H1 (cell line): Measurements from ENCODE around the gene NRL. TPM values are rescaled to one million over a fixed set of nuclear protein-coding genes. Genes with fewer than 3 reads are reported as not detected.

ENCODE experiments used
- ASH2L ChIP-seq: fragments of 200-600, 300-600 bp; sonication (generic); IDR thresholded peaks from one replicate; pipeline ENCODE4 v1.7.1; 2017; ENCODE audit warnings: low read length
- CHD1 ChIP-seq: IDR thresholded peaks from 2 replicates; pipeline ENCODE4 v1.6.1; 2012; ENCODE audit warnings: low read depth, low read length, improper control_type of control experiment
- CHD2 ChIP-seq: IDR thresholded peaks from 2 replicates; pipeline ENCODE4 v1.6.1; 2012; ENCODE audit warnings: low read length, improper control_type of control experiment
- EZH2 ChIP-seq: fragments of 200-600 bp; sonication (generic); IDR thresholded peaks from 2 replicates; pipeline ENCODE4 v1.7.1; 2012; ENCODE audit warnings: low read depth, mild to moderate bottlenecking, moderate library complexity, low read length, inconsistent platforms; ENCODE audit not compliant: severe bottlenecking
- GABPA ChIP-seq: IDR thresholded peaks from 2 replicates; pipeline ENCODE4 v1.6.1; 2011; ENCODE audit warnings: mild to moderate bottlenecking, low read length, moderate library complexity, borderline replicate concordance; ENCODE audit not compliant: insufficient read depth
- GTF2F1 ChIP-seq: IDR thresholded peaks from 2 replicates; pipeline ENCODE4 v1.6.1; 2012; ENCODE audit warnings: low read depth, low read length, improper control_type of control experiment, borderline replicate concordance
- HDAC6 ChIP-seq: IDR thresholded peaks from one replicate; pipeline ENCODE4 v1.7.1; 2012; ENCODE audit warnings: low read depth, mild to moderate bottlenecking, inconsistent platforms, low read length, moderate library complexity
- NANOG ChIP-seq: IDR thresholded peaks from 2 replicates; pipeline ENCODE4 v1.6.1; 2011; ENCODE audit warnings: low read length, low read depth, mild to moderate bottlenecking, inconsistent platforms; ENCODE audit not compliant: insufficient read depth, poor library complexity, severe bottlenecking
- RAD21 ChIP-seq, 2 experiments: IDR thresholded peaks in 1 of 2; conservative IDR thresholded peaks in 1 of 2; 2 replicates each; pipeline ENCODE4 v1.6.1; 2011; ENCODE audit warnings: low read depth in 2 of 2, low read length in 2 of 2, improper control_type of control experiment in 1 of 2, inconsistent platforms in 1 of 2, mild to moderate bottlenecking in 1 of 2, moderate library complexity in 1 of 2
- RNF2 ChIP-seq: fragments of 200-900, 300-1000 bp; sonication (generic); IDR thresholded peaks from 2 replicates; pipeline ENCODE4 v1.7.1; 2016; ENCODE audit warnings: borderline replicate concordance, low read depth, mild to moderate bottlenecking, antibody characterized with exemption, low read length; ENCODE audit not compliant: poor library complexity, severe bottlenecking; ENCODE audit errors: missing control alignments
- RXRA ChIP-seq: IDR thresholded peaks from 2 replicates; pipeline ENCODE4 v1.6.1; 2011; ENCODE audit warnings: low read depth, mild to moderate bottlenecking, low read length, moderate library complexity; ENCODE audit not compliant: insufficient read depth
- SP1 ChIP-seq: IDR thresholded peaks from 2 replicates; pipeline ENCODE4 v1.6.1; 2011; ENCODE audit warnings: low read depth, low read length
- SP2 ChIP-seq: IDR thresholded peaks from 2 replicates; pipeline ENCODE4 v1.6.1; 2012; ENCODE audit warnings: mild to moderate bottlenecking, low read length, inconsistent platforms
- SRF ChIP-seq: IDR thresholded peaks from 2 replicates; pipeline ENCODE4 v1.6.1; 2011; ENCODE audit warnings: mild to moderate bottlenecking, low read depth, low read length, moderate library complexity
- TAF1 ChIP-seq: IDR thresholded peaks from 2 replicates; pipeline ENCODE4 v1.6.1; 2011; ENCODE audit warnings: mild to moderate bottlenecking, low read depth, low read length
- TAF7 ChIP-seq: optimal IDR thresholded peaks from 2 replicates; pipeline ENCODE3; 2011; ENCODE audit warnings: low read depth, mild to moderate bottlenecking, inconsistent platforms, low read length, moderate library complexity, borderline replicate concordance
- TEAD4 ChIP-seq: IDR thresholded peaks from 2 replicates; pipeline ENCODE4 v1.6.1; 2012; ENCODE audit warnings: low read depth, low read length, inconsistent platforms, mixed read lengths
- polyA plus RNA-seq, 7 experiments: library from polyadenylated mRNA; depleted of rRNA in 3 of 7; stranded (reverse) in 5 of 7; unstranded in 2 of 7; fragments of >200 nt in 5 of 7; fragments of 200-250 nt in 2 of 7; gene quantifications; 1 replicate in 5 of 7; 2 replicates in 1 of 7; 4 replicates in 1 of 7; pipeline versions ENCODE4 v1.2.1 to v1.2.3, GENCODE V29; 2011 to 2013; ENCODE audit warnings: missing spikeins in 2 of 7, mixed read lengths in 2 of 7
- total RNA-seq: library from RNA; stranded (reverse); fragmentation: NEBNext Ultra II Directional; extraction: Animal tissue kit (Norgen Biotek cat#: 25700); gene quantifications from 2 replicates; pipeline ENCODE4 v1.2.1, GENCODE V29; 2021
- TF ChIP-seq, protein P1 (sequence below): IDR thresholded peaks from 2 replicates; pipeline ENCODE4 v1.6.1; 2011; ENCODE audit warnings: low read length, improper control_type of control experiment
- TF ChIP-seq, protein P2 (sequence below): IDR thresholded peaks from 2 replicates; pipeline ENCODE4 v1.6.1; 2012; ENCODE audit warnings: low read length, inconsistent platforms
- TF ChIP-seq, protein P3 (sequence below): IDR thresholded peaks from 2 replicates; pipeline ENCODE4 v1.6.1; 2011; ENCODE audit warnings: low read depth, mild to moderate bottlenecking, low read length; ENCODE audit not compliant: insufficient read depth

The NRL gene
- total and polyA plus RNA-seq, 2 of the 8 experiments (the other 6 are each of a cell fraction or from before 2014, with no cell fraction given): 1.1 to 2.2 TPM

DNA sequence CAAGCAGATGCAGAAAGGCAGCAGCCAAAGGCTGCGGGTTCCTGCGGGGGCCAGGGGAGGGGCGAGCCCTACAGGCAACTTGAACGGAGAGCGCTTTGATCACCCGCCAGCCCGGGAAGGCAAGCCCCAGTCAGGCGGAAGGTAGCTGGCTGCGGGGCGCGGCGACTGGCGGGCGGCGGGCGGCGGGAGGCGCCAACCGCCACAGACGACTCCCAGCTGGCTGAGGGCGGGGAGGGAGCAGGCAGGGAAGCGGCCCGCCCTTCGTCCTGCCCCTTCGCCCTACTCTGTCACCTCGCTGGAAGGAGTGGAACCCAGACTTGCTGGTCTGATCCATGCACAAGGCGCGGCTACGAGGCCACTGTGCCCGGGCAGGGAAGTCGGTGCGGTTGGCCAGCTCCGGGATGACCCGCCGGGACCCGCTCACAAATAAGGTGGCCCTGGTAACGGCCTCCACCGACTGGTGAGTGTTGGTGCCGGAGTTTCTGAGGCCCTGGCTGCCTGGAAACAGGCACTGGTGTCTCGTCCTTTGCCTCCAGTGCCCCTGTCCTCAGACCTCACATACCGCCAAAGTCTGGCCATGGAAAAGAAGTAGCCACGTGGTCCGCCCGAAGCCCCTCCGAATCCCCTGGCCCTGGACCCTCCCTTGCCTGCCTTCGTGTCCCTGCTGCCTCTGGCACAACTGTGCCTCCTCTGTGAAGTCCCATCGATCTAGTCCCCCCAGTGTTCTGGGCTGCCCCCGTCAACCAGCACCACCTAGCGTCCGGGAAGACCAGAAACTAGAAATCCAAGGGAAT lies 78.4 kb downstream of the NRL start (continued):
- no peak for TF ChIP-seq GABPA
- TF ChIP-seq RAD21 (IDR thresholded peaks at IDR 0.05 in 1 of 2, conservative IDR thresholded peaks at IDR 0.05 in 1 of 2; ENCODE audit: low read depth in 2 of 2, low read length in 2 of 2): peak; percentile 51 to 69
- no peak for TF ChIP-seq GTF2F1
- no peak for TF ChIP-seq SP1
- TF ChIP-seq TEAD4: no peak
- peak; percentile 67; the same call in 1 of the 2 replicates for TF ChIP-seq TAF1
- TF ChIP-seq RNF2: no peak
- TF ChIP-seq NANOG: no peak
- TF ChIP-seq, protein P1, sequence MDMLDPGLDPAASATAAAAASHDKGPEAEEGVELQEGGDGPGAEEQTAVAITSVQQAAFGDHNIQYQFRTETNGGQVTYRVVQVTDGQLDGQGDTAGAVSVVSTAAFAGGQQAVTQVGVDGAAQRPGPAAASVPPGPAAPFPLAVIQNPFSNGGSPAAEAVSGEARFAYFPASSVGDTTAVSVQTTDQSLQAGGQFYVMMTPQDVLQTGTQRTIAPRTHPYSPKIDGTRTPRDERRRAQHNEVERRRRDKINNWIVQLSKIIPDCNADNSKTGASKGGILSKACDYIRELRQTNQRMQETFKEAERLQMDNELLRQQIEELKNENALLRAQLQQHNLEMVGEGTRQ: no peak
- no peak for TF ChIP-seq SRF
- TF ChIP-seq, protein P2, sequence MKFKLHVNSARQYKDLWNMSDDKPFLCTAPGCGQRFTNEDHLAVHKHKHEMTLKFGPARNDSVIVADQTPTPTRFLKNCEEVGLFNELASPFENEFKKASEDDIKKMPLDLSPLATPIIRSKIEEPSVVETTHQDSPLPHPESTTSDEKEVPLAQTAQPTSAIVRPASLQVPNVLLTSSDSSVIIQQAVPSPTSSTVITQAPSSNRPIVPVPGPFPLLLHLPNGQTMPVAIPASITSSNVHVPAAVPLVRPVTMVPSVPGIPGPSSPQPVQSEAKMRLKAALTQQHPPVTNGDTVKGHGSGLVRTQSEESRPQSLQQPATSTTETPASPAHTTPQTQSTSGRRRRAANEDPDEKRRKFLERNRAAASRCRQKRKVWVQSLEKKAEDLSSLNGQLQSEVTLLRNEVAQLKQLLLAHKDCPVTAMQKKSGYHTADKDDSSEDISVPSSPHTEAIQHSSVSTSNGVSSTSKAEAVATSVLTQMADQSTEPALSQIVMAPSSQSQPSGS: no peak
- TF ChIP-seq EZH2: no peak
- no peak for TF ChIP-seq HDAC6
- peak; percentile 76 for TF ChIP-seq ASH2L
- TF ChIP-seq CHD1: no peak
- TF ChIP-seq TAF7: peak; percentile 46
- TF ChIP-seq, protein P3, sequence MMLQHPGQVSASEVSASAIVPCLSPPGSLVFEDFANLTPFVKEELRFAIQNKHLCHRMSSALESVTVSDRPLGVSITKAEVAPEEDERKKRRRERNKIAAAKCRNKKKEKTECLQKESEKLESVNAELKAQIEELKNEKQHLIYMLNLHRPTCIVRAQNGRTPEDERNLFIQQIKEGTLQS: no peak
- peak; percentile 30; the same call in 1 of the 2 replicates for TF ChIP-seq SP2
- TF ChIP-seq CHD2: no peak
- no peak for TF ChIP-seq RXRA
